Measurements from ENCODE around the gene DYNC2LI1.

DNA sequence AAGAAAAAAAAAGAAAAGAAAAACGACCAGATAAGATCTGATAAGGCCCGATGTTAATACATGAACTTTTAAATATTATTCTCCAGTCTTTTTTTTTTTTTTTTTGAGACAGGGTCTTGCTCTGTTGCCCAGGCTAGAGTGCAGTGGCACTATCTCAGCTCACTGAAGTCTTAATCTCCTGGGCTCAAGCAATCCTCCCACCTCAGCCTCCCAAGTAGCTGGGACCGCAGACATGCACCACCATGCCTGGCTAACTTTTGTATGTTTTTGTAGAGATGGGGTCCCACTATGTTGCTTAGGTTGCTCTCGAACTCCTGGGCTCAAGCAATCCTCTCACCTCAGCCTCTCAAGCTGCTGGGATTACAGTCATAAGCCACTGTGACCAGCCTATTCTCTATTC is 63.2 kb downstream of the DYNC2LI1 start:
- TF ChIP-seq, protein P1, sequence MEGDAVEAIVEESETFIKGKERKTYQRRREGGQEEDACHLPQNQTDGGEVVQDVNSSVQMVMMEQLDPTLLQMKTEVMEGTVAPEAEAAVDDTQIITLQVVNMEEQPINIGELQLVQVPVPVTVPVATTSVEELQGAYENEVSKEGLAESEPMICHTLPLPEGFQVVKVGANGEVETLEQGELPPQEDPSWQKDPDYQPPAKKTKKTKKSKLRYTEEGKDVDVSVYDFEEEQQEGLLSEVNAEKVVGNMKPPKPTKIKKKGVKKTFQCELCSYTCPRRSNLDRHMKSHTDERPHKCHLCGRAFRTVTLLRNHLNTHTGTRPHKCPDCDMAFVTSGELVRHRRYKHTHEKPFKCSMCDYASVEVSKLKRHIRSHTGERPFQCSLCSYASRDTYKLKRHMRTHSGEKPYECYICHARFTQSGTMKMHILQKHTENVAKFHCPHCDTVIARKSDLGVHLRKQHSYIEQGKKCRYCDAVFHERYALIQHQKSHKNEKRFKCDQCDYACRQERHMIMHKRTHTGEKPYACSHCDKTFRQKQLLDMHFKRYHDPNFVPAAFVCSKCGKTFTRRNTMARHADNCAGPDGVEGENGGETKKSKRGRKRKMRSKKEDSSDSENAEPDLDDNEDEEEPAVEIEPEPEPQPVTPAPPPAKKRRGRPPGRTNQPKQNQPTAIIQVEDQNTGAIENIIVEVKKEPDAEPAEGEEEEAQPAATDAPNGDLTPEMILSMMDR (IDR thresholded peaks at IDR 0.05) = no peak
- TF ChIP-seq POLR2AphosphoS5 (IDR thresholded peaks at IDR 0.05; ENCODE audit: insufficient read depth in 1 of 2, low read depth in 1 of 2) = no peak
